ENCODE results near the gene PRRX1.

The PRRX1 gene

GRCh38 chr1:170725326-170725725 lies 61.4 kb downstream of the PRRX1 start:
- DNase-seq: no peak

DNA sequence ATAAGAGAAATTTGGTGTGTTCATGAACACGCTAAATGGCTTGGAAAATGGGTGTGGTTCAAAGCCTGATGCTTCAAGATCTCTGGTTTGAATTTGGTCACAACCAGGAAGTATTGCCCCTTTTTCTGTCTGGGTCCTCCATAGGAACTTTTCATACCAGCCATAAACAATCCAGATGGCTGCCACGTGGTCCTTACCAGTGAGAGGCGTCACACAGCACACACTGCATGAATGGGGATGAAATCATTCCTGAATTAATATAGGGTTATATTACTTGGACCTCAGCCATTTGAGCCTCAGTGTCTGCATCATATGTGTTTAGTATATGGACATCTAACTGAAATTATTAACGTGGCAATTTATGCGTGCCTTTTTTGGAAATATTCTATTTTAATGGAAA lies 64.0 kb downstream of the PRRX1 start:
- DNase-seq: no peak

GRCh38 chr1:170729225-170730002 lies 65.5 kb downstream of the PRRX1 start:
- no peak for DNase-seq

DNA sequence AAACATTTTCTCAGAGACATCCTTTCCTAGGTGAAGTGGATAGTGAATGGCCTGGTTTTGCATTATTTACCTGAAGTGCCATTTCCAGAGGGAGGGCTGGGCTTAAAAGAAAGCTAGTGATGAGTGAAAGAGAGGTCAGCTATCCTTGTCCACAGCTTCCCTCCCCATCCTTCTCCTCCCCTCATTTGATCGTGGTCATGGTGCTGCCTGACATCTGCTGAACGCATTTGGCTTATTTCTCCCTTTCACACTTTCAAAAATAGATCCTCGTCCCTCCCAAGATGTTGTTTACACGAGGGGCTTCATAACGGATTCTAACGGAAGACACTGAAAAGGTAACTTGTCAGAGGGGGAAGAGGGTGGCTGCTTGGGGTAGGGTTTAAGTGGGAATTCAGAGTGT lies 66.1 kb downstream of the PRRX1 start:
- DNase-seq: no peak

- DNase-seq: no peak
Observed at GRCh38 chr1:170730438-170730837, 66.5 kb downstream of the PRRX1 start.

GRCh38 chr1:170731566-170732251 lies 67.8 kb downstream of the PRRX1 start:
- DNase-seq: no peak

- DNase-seq: no peak
Observed at GRCh38 chr1:170732252-170732588, 68.3 kb downstream of the PRRX1 start.

DNA sequence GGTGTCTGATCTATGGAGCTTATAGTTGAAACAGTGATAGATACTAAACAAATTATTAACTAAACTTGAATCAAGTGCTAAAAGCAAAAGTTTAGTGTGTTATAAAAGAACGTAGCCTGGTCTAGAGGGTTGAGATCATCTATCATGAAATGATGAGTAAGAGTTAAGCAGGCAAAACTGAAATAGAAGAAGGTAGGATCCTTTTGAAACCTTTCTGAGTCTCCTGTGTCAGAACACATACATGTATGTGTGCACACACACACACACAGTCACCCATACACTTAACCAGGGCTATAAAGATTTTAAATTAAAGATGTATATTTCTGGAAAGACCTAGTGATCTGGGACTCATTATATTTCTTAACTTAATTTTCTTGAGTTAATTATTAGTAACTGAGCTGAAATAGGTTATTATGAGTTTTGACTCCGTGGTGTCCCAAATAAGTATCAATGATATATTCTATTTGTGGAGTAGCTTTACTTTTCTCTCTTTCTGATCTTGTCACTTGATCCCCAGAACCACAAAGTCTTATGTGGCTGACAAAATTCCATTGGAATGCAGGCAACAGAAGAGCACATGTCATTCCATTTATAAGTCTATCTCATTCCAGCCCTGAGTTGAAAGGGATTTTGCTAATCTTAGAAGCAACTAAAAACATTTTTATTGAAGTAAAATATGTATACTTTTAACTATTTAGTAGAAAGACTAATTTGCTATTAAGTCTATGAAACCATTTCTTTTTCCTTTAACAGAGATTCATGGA lies 70.7 kb downstream of the PRRX1 start:
- DNase-seq: no peak

DNA sequence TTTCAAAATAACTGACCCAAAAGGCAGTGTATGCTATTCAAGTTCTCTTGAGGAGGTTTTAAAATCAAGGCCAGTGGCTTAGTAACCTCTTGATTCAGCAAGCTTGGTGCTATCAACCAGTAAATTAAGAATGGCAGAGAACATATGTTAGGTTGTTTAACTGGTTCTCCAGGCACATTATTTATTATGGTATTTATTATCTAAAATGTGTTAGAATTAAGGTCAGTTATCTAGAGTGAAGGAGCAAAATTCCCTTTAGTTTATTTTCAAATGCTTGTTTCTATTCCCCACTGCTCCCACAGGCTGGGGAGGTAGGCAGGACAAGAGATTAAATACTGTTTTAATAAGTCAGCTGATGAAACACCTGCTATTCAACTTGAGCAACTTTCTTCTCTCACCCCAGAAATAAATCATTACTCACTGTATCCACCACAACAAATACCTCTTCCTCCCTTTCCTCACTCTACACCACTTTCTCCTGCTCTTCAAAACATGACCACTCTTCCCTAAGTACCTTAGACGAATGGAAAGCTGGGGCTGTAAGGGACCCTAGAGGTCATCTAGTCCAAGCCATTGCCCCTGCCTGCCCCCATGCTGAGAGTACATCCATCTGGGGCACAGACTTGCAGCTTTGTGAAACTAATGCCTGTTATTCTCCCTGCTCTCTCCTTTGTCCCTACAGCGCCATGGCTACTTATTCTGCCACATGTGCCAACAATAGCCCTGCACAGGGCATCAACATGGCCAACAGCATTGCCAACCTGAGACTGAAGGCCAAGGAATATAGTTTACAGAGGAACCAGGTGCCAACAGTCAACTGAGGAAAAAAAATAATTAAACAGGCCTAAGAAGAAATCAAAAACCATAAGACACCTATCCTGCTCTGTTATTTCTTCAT lies 71.7 kb downstream of the PRRX1 start:
- no peak for DNase-seq

- DNase-seq: no peak
Observed at GRCh38 chr1:170739803-170740202, 75.9 kb downstream of the PRRX1 start.

- no peak for DNase-seq
Observed at GRCh38 chr1:170741678-170742077, 77.7 kb downstream of the PRRX1 start.

GRCh38 chr1:170742600-170742999 lies 78.7 kb downstream of the PRRX1 start:
- no peak for DNase-seq

GRCh38 chr1:170743083-170743482 lies 79.2 kb downstream of the PRRX1 start:
- DNase-seq: no peak

- DNase-seq: no peak
Observed at GRCh38 chr1:170749549-170749948, 85.6 kb downstream of the PRRX1 start.

- no peak for DNase-seq
Observed at GRCh38 chr1:170749959-170750358, 86.0 kb downstream of the PRRX1 start.

GRCh38 chr1:170755795-170756194 lies 91.9 kb downstream of the PRRX1 start:
- no peak for DNase-seq

- DNase-seq: no peak
Observed at GRCh38 chr1:170758992-170759391, 95.1 kb downstream of the PRRX1 start.

DNA sequence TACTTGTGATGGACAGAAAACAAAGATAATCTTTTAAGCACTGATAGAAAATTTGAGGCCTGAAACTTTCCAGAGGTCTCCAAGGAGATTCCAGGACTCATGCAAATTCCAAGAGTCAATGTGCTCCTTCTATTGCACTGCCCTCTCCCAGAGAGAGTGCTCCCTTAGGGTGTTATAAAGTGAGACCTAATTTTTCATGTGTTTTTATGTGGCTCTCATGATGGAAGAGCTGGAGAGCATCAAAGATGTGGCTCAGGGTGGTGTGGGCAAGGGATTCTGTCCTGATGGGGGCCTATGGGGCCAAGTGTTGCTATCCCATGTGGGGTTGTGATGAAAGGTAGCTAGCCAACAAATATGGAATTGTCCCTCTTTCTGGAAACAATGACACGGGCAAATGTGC lies 101.3 kb downstream of the PRRX1 start:
- DNase-seq: no peak

- no peak for DNase-seq
Observed at GRCh38 chr1:170765712-170766330, 101.9 kb downstream of the PRRX1 start.

- DNase-seq: no peak
Observed at GRCh38 chr1:170768929-170769328, 105.0 kb downstream of the PRRX1 start.

- no peak for DNase-seq
Observed at GRCh38 chr1:170769691-170770090, 105.8 kb downstream of the PRRX1 start.

DNA sequence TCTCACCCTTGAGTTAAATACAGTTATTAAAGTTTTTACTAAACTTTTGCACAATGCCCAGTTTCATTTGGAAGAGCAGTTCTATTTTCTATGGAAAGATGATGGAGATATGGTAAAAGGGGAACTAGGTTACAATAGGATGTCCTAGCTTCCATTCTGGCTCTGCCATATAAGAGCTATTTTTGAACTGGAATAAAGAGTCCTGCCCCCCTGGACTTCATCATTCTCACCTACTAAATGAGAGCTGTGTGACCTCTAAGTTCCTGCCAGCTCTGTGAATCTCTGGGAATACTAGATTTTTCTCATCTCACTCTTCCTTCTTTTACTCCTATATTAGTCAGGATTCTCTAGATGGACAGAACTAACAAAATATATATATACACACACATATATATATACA lies 106.3 kb downstream of the PRRX1 start:
- DNase-seq: no peak

All from activated CD4-positive, alpha-beta T cell treated with anti-CD3 and anti-CD28 coated beads for 48 hours (primary cell).